ENCODE measurements around the gene IFFO2. TPM values are rescaled to one million over a fixed set of nuclear protein-coding genes. Genes with fewer than 3 reads are reported as not detected.

The IFFO2 gene
- total and polyA plus RNA-seq, 7 donors, result 1.2 to 35.0 (median 8.6) TPM

- H3K9me3 ChIP-seq, result no peaks in the 10 kb centered on the region
- no peak overlapping the region for H3K4me3 ChIP-seq
- WGBS, 2 donors, result 95 to 97% methylated on average over 2 of the region's 2 CpGs
- intact Hi-C loops (cut with DNase I), result no loop called here
- H3K36me3 ChIP-seq, result no peaks in the 10 kb centered on the region
- H3K27ac ChIP-seq, result no peak overlapping the region
- H3K27me3 ChIP-seq, result no peaks in the 10 kb centered on the region
- no peaks in the 10 kb centered on the region for H3K4me1 ChIP-seq
- DNase-seq, result no peak
- TF ChIP-seq CTCF (IDR thresholded peaks at IDR 0.05), result no peak
- TF ChIP-seq POLR2A (IDR thresholded peaks at IDR 0.05), result no peak
- no peak for TF ChIP-seq EP300 (IDR thresholded peaks at IDR 0.05)
- TF ChIP-seq POLR2AphosphoS5 (IDR thresholded peaks at IDR 0.05), result no peak
Observed at GRCh38 chr1:18981242-18981641, 24.8 kb upstream of the IFFO2 start.

DNA sequence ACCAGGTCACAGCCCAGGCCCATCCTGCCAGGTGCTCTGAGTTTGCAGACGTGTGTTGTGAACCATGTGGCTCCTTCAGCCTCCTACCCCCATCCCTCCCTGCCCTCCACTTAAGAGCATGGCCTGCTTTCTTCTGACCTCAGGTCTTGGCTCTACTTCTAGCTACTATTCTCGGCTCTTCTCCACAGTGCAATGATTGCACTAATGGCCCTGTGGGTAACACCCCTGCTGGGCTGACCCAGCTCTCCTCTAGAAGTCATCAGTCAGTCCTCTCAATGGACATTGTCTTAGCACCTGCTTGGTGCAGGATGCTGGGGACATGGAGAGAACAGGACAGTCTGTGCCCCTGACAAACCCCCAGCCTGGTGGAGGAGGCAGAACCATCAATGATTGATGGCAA lies 22.2 kb upstream of the IFFO2 start:
- no peak overlapping the region for H3K27ac ChIP-seq
- peak; percentile 18 for DNase-seq
- H3K27me3 ChIP-seq, result no peaks in the 10 kb centered on the region
- no peak for TF ChIP-seq EP300 (IDR thresholded peaks at IDR 0.05)
- TF ChIP-seq POLR2A (IDR thresholded peaks at IDR 0.05), result no peak
- TF ChIP-seq CTCF (IDR thresholded peaks at IDR 0.05), result no peak
- no peak for TF ChIP-seq POLR2AphosphoS5 (IDR thresholded peaks at IDR 0.05)
- no peaks in the 10 kb centered on the region for H3K36me3 ChIP-seq
- no peaks in the 10 kb centered on the region for H3K9me3 ChIP-seq
- H3K4me1 ChIP-seq, result peaks cover 0 to 7% (median 3%) of the 10 kb centered on the region in 4 donors
- intact Hi-C loops (cut with DNase I), result no loop called here
- H3K4me3 ChIP-seq, result no peak overlapping the region
- WGBS, 2 donors, result 73 to 86% methylated on average over 2 of the region's 2 CpGs

- peak; percentile 2 for DNase-seq
- TF ChIP-seq CTCF (IDR thresholded peaks at IDR 0.05) (no peak), EP300 (IDR thresholded peaks at IDR 0.05) (no peak), POLR2AphosphoS5 (IDR thresholded peaks at IDR 0.05) (no peak), POLR2A (IDR thresholded peaks at IDR 0.05) (no peak)
- Histone ChIP-seq H3K36me3 (no peaks in the 10 kb centered on the region), H3K27ac (no peak overlapping the region), H3K4me3 (no peak overlapping the region), H3K9me3 (no peaks in the 10 kb centered on the region), H3K27me3 (no peaks in the 10 kb centered on the region), H3K4me1 (peaks cover 0 to 12% (median 5%) of the 10 kb centered on the region in 4 donors)
- intact Hi-C loops (cut with DNase I), result no loop called here
- 70 to 86% methylated on average over 7 of the region's 7 CpGs for WGBS, 2 donors
Observed at GRCh38 chr1:18977428-18977827, 21.0 kb upstream of the IFFO2 start.

- H3K9me3 ChIP-seq, result no peaks in the 10 kb centered on the region
- H3K4me3 ChIP-seq, result no peak overlapping the region
- no peak overlapping the region for H3K27ac ChIP-seq
- peaks cover 0 to 12% (median 5%) of the 10 kb centered on the region in 4 donors for H3K4me1 ChIP-seq
- 92 to 94% methylated on average over 8 of the region's 8 CpGs for WGBS, 2 donors
- no peaks in the 10 kb centered on the region for H3K36me3 ChIP-seq
- TF ChIP-seq EP300 (IDR thresholded peaks at IDR 0.05) (no peak), POLR2A (IDR thresholded peaks at IDR 0.05) (no peak), POLR2AphosphoS5 (IDR thresholded peaks at IDR 0.05) (no peak), CTCF (IDR thresholded peaks at IDR 0.05) (no peak)
- intact Hi-C loops (cut with DNase I), result no loop called here
- peak; percentile 21 for DNase-seq
- no peaks in the 10 kb centered on the region for H3K27me3 ChIP-seq
Observed at GRCh38 chr1:18976096-18976495, 19.6 kb upstream of the IFFO2 start.

DNA sequence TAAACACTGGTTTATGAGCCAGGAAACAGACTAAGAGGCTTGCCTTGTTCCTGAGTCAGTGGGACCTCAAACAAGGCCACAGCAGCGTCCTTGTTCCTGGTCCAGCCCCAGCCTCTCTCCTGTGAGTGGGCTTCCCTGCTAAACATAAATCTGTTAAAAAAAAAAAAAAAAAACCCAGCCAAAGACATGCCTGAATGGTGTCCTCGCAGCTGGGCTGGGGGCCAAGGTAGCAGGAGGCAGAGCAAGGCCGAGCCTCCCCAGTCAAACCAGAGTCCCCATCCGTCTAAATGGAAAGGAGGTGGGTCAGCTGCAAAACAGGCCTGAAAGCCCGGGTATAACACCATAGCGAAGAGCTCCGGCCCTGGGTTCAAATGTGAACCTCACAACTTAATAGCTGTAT lies 18.1 kb upstream of the IFFO2 start:
- DNase-seq, result peak; percentile 48
- no peaks in the 10 kb centered on the region for H3K9me3 ChIP-seq
- intact Hi-C loops (cut with DNase I), result loop anchor here (5.0 kb wide), 1 partner anchor 118 kb away; no protein-coding TSS in a partner anchor
- 84 to 85% methylated on average over 7 of the region's 7 CpGs for WGBS, 2 donors
- H3K4me3 ChIP-seq, result no peak overlapping the region
- TF ChIP-seq POLR2AphosphoS5 (IDR thresholded peaks at IDR 0.05) (no peak), EP300 (IDR thresholded peaks at IDR 0.05) (no peak), POLR2A (IDR thresholded peaks at IDR 0.05) (no peak), CTCF (IDR thresholded peaks at IDR 0.05) (no peak)
- H3K27ac ChIP-seq, result peak overlapping the region in 1 of 4 donors; percentile 23
- H3K36me3 ChIP-seq, result no peaks in the 10 kb centered on the region
- peaks cover 0 to 12% (median 5%) of the 10 kb centered on the region in 4 donors for H3K4me1 ChIP-seq
- H3K27me3 ChIP-seq, result no peaks in the 10 kb centered on the region
